Measurements from ENCODE around the gene PDZK1IP1.
A peak's percentile ranks its signal among the peaks of the same experiment; 100 is the strongest.

DNA sequence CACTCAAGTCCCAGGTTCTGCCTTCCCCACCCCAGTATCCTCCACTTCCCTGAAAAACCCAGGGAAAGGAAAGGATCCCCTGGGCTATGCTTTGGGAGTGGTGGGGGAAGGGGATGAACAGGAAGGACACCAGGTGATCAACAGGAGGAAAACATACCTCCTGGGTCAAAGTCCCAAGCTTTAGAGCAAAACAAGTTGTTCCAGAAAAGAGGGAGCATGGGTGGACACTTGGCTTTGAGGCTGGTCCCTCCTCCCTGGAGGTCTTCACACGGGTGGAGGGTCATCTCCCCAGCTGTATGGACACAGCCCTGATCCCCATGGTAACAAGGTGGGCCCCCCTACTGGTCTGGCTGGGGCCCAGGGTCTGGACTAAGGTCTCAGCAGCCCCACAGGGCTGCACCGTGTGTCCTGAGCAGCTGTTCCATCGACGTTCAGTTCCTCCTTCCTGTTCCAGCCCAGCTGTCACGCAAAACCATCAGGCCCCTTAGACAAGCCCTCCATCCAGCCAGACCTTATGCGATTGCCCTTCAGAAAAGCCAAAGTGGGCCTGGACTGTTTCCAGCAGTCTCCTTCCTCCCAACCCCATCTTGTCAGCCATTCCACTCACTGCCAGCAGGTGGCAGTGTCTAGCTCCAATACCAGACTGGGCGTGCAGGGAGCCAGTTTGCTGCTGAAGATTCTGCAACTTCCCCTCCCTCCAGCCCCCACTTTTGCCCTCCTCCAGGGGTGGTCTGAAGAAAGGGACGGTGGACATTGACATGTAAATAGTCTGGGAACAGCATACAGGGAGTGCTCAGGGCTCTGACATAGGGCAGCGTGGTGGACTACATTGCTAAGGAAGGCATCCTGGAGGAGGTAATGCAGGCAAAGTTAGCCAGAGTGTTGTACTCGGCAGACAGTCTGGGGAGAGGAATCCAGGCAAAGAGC, 2.9 kb upstream of the PDZK1IP1 start:
- TF ChIP-seq CTCF (IDR thresholded peaks at IDR 0.05) (peak; percentile 89 to 98 (median 94)), POLR2A (IDR thresholded peaks at IDR 0.05) (no peak)

Data from heart left ventricle (tissue), 13 donors.